ENCODE data around the gene DLST.

DLST gene

DNA sequence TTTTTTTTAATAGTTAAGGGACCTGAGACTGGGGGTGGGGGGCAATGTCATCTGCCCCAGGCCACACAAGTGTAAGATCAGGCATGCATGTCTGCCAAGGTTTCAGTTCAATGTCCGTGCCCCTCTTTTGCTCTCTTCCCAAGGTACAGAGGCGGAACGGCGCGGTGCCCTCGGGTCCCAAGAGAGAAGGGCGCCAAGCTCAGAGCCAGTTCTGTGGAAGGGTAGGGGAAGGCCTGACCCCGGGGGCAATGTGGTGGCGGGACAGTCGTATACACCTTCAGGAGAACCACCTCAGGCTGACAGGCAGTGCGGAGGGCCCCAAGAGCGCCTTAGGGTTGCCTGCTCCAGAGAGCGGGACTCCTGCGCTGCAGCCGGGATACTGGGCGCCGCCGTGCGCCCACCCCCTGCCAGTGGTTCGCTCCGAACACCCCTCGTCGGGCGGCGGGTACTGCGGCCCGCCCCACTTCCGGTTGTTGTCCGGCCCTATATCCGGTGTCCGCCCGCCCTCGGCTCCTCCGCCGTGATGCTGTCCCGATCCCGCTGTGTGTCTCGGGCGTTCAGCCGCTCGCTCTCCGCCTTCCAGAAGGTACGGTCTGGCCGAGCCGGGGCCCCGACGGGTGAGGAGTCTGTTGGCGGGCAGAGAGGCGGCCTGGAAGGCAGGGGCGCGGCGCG lies at the start of gene DLST (continued):
- TF ChIP-seq ELK4 (IDR thresholded peaks at IDR 0.05; ENCODE audit: borderline replicate concordance, low read depth, low read length) (peak; percentile 46; the same call in 1 of the 2 replicates), IKZF3 (tag by site-specific recombination; IDR thresholded peaks at IDR 0.05) (peak; percentile 68; the same call in 1 of the 2 replicates), MEIS1 (CRISPR knock-in tag; IDR thresholded peaks at IDR 0.05; ENCODE audit: borderline replicate concordance) (no peak), ZNF394 (tag by site-specific recombination; IDR thresholded peaks at IDR 0.05; ENCODE audit: borderline replicate concordance) (peak; percentile 77; the same call in 1 of the 2 replicates), ZNF521 (tag by site-specific recombination; IDR thresholded peaks at IDR 0.05) (no peak), TCF7L2 (IDR thresholded peaks at IDR 0.05; ENCODE audit: borderline replicate concordance, low read depth, low read length) (peak; percentile 60; the same call in 1 of the 2 replicates), EGR2 (tag by site-specific recombination; IDR thresholded peaks at IDR 0.05; ENCODE audit: low read depth) (0 out of 2 replicates have a peak, but pooled peaks have one; percentile 20), BCL11B (tag by site-specific recombination; IDR thresholded peaks at IDR 0.05; ENCODE audit: low read depth) (peak; percentile 43; the same call in 1 of the 2 replicates), SP3 (tag by site-specific recombination; IDR thresholded peaks at IDR 0.05) (peak; percentile 63; the same call in 1 of the 2 replicates), ZNF221 (tag by site-specific recombination; IDR thresholded peaks at IDR 0.05; ENCODE audit: borderline replicate concordance) (no peak), ZNF10 (tag by site-specific recombination; IDR thresholded peaks at IDR 0.05) (0 out of 2 replicates have a peak, but pooled peaks have one; percentile 32), YY2 (tag by site-specific recombination; IDR thresholded peaks at IDR 0.05) (peak; percentile 62; the same call in 1 of the 2 replicates), HOXA7 (CRISPR knock-in tag; IDR thresholded peaks at IDR 0.05; ENCODE audit: borderline replicate concordance) (no peak), ZSCAN23 (tag by site-specific recombination; IDR thresholded peaks at IDR 0.05) (0 out of 2 replicates have a peak, but pooled peaks have one; percentile 63), ZNF701 (tag by site-specific recombination; IDR thresholded peaks at IDR 0.05) (no peak), ZNF239 (tag by site-specific recombination; IDR thresholded peaks at IDR 0.05) (no peak), KLF16 (tag by site-specific recombination; IDR thresholded peaks at IDR 0.05) (peak; percentile 74), ZNF423 (tag by site-specific recombination; IDR thresholded peaks at IDR 0.05) (peak; percentile 81; the same call in 1 of the 2 replicates), ZNF211 (tag by site-specific recombination; IDR thresholded peaks at IDR 0.05; ENCODE audit: low read depth) (no peak), GLIS2 (tag by site-specific recombination; IDR thresholded peaks at IDR 0.05) (peak; percentile 38; the same call in 1 of the 2 replicates), ZBTB21 (tag by site-specific recombination; IDR thresholded peaks at IDR 0.05) (peak; percentile 35; the same call in 1 of the 2 replicates), PBX3 (CRISPR knock-in tag; IDR thresholded peaks at IDR 0.05) (0 out of 2 replicates have a peak, but pooled peaks have one; percentile 46), ZNF350 (tag by site-specific recombination; IDR thresholded peaks at IDR 0.05) (no peak), ZNF600 (tag by site-specific recombination; IDR thresholded peaks at IDR 0.05) (peak; percentile 72), SP7 (tag by site-specific recombination; IDR thresholded peaks at IDR 0.05) (peak; percentile 85), KLF10 (tag by site-specific recombination; IDR thresholded peaks at IDR 0.05) (no peak), HOXC10 (CRISPR knock-in tag; IDR thresholded peaks at IDR 0.05) (no peak), ZNF555 (tag by site-specific recombination; conservative IDR thresholded peaks at IDR 0.05) (no peak), ZBTB7A (tag by site-specific recombination; IDR thresholded peaks at IDR 0.05; ENCODE audit: low read depth) (peak; percentile 53; the same call in 1 of the 2 replicates), ZNF76 (tag by site-specific recombination; IDR thresholded peaks at IDR 0.05; ENCODE audit: borderline replicate concordance, low read depth) (peak; percentile 58; the same call in 1 of the 2 replicates), ZNF175 (tag by site-specific recombination; IDR thresholded peaks at IDR 0.05) (no peak), ZNF501 (tag by site-specific recombination; IDR thresholded peaks at IDR 0.05) (peak; percentile 69; the same call in 1 of the 2 replicates)
- TF ChIP-seq, protein P1, sequence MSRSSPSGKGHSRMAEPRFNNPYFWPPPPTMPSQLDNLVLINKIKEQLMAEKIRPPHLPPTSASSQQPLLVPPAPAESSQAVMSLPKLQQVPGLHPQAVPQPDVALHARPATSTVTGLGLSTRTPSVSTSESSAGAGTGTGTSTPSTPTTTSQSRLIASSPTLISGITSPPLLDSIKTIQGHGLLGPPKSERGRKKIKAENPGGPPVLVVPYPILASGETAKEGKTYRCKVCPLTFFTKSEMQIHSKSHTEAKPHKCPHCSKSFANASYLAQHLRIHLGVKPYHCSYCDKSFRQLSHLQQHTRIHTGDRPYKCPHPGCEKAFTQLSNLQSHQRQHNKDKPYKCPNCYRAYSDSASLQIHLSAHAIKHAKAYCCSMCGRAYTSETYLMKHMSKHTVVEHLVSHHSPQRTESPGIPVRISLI (tag by site-specific recombination; IDR thresholded peaks at IDR 0.05), result no peak
- TF ChIP-seq, protein P2, sequence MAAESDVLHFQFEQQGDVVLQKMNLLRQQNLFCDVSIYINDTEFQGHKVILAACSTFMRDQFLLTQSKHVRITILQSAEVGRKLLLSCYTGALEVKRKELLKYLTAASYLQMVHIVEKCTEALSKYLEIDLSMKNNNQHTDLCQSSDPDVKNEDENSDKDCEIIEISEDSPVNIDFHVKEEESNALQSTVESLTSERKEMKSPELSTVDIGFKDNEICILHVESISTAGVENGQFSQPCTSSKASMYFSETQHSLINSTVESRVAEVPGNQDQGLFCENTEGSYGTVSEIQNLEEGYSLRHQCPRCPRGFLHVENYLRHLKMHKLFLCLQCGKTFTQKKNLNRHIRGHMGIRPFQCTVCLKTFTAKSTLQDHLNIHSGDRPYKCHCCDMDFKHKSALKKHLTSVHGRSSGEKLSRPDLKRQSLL (tag by site-specific recombination; IDR thresholded peaks at IDR 0.05), result no peak
- TF ChIP-seq, protein P3, sequence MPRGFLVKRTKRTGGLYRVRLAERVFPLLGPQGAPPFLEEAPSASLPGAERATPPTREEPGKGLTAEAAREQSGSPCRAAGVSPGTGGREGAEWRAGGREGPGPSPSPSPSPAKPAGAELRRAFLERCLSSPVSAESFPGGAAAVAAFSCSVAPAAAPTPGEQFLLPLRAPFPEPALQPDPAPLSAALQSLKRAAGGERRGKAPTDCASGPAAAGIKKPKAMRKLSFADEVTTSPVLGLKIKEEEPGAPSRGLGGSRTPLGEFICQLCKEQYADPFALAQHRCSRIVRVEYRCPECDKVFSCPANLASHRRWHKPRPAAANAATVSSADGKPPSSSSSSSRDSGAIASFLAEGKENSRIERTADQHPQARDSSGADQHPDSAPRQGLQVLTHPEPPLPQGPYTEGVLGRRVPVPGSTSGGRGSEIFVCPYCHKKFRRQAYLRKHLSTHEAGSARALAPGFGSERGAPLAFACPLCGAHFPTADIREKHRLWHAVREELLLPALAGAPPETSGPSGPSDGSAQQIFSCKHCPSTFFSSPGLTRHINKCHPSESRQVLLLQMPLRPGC (tag by site-specific recombination; IDR thresholded peaks at IDR 0.05), result peak; percentile 63
